SU-DHL-6 (cell line): ENCODE results near the gene DST.

Experiments
- CTCF ChIP-seq: fragments of 200-600 bp; sonication (generic); IDR thresholded peaks from one replicate; pipeline ENCODE4 v1.5.1; 2017; ENCODE audit warnings: antibody characterized with exemption, mild to moderate bottlenecking, low read length, moderate library complexity; ENCODE audit not compliant: insufficient read depth, poor library complexity, severe bottlenecking
- EZH2phosphoT487 ChIP-seq: fragments of 200-600 bp; sonication (generic), shearing (Covaris generic); conservative IDR thresholded peaks from 2 replicates; pipeline ENCODE4 v1.6.1; 2018; ENCODE audit warnings: mild to moderate bottlenecking, antibody characterized with exemption, low read length, moderate library complexity, mixed read lengths

GRCh38 chr6:56434606-56435005, 208.1 kb downstream of the DST start:
- no peak for TF ChIP-seq CTCF
- no peak for TF ChIP-seq EZH2phosphoT487
